Effector memory CD8-positive, alpha-beta T cell (primary cell): Measurements from ENCODE around the gene C6orf47.

Experiments used
- ATAC-seq: fragments of 150-1000 bp; cut with Tn5 transposase; replicated peaks from 2 replicates; pipeline ENCODE4 v1.10.0; 2021; ENCODE audit warnings: mild to moderate bottlenecking, moderate library complexity
- DNase-seq, 3 experiments: peaks; one replicate each; pipeline ENCODE4 v3.0.0; 2021
- H3K27ac Mint-ChIP-seq, 2 donors: one replicate each; pipeline ENCODE4 v1.8.0; 2022; ENCODE audit warnings: mild to moderate bottlenecking in 2 of 2, mixed read lengths in 2 of 2, moderate library complexity in 2 of 2
- H3K27me3 Mint-ChIP-seq, 2 donors: one replicate each; pipeline ENCODE4 v1.8.0; 2022; ENCODE audit warnings: mixed read lengths in 2 of 2
- H3K36me3 Mint-ChIP-seq: one replicate; pipeline ENCODE4 v1.8.0; 2022; ENCODE audit warnings: mild to moderate bottlenecking, moderate library complexity, mixed read lengths; ENCODE audit not compliant: insufficient read depth
- H3K4me1 Mint-ChIP-seq, 2 donors: one replicate each; pipeline ENCODE4 v1.8.0; 2022; ENCODE audit warnings: low read depth in 2 of 2, mixed read lengths in 2 of 2
- H3K4me3 Mint-ChIP-seq, 2 donors: one replicate each; pipeline ENCODE4 v1.8.0; 2022; ENCODE audit warnings: mild to moderate bottlenecking in 2 of 2, mixed read lengths in 2 of 2, moderate library complexity in 2 of 2
- H3K9me3 Mint-ChIP-seq, 2 donors: one replicate each; pipeline ENCODE4 v1.8.0; 2022; ENCODE audit warnings: mixed read lengths in 2 of 2

Gene C6orf47

GRCh38 chr6:31615748-31616147, 44.8 kb downstream of the C6orf47 start:
- H3K4me1 Mint-ChIP-seq = peaks cover 3% of the 10 kb centered on the region in 2 donors
- DNase-seq (no peak), ATAC-seq (no peak)
- H3K27me3 Mint-ChIP-seq = no peaks in the 10 kb centered on the region
- no peaks in the 10 kb centered on the region for H3K9me3 Mint-ChIP-seq
- peak overlapping the region; percentile 1 to 31 for H3K4me3 Mint-ChIP-seq
- peak overlapping the region; percentile 3 to 35 for H3K27ac Mint-ChIP-seq
- H3K36me3 Mint-ChIP-seq = peaks cover 16% of the 10 kb centered on the region

- Mint-ChIP-seq H3K27ac (peak within 1 kb of the TSS; percentile 20 to 35), H3K4me3 (peak within 1 kb of the TSS; percentile 1 to 53), H3K27me3 (no peaks in the 10 kb centered on the region), H3K4me1 (peaks cover 3% of the 10 kb centered on the region in 2 donors), H3K9me3 (no peaks in the 10 kb centered on the region), H3K36me3 (peaks cover 9% of the 10 kb centered on the region)
- ATAC-seq = no peak
- no peak for DNase-seq
Observed at GRCh38 chr6:31614684-31615578, 45.6 kb downstream of the C6orf47 start, which contains the start of gene AIF1. AIF1 (plus strand) TSS chr6:31615234; CDS start chr6:31615330, 96 bp downstream.

GRCh38 chr6:31614075-31614619, 46.4 kb downstream of the C6orf47 start:
- peaks cover 11% of the 10 kb centered on the region for H3K36me3 Mint-ChIP-seq

GRCh38 chr6:31610968-31611367, 49.6 kb downstream of the C6orf47 start:
- Mint-ChIP-seq H3K4me1 (peaks cover 0 to 3% of the 10 kb centered on the region in 2 donors), H3K9me3 (no peaks in the 10 kb centered on the region), H3K36me3 (peaks cover 4% of the 10 kb centered on the region), H3K4me3 (no peak overlapping the region), H3K27ac (no peak overlapping the region), H3K27me3 (no peaks in the 10 kb centered on the region)
- ATAC-seq (no peak), DNase-seq (no peak)

More at GRCh38 chr6:31614075-31614619, 46.4 kb downstream of the C6orf47 start:
- Mint-ChIP-seq H3K27me3 (no peaks in the 10 kb centered on the region), H3K27ac (no peak overlapping the region), H3K4me1 (peaks cover 3% of the 10 kb centered on the region in 2 donors), H3K9me3 (no peaks in the 10 kb centered on the region), H3K4me3 (no peak overlapping the region)
- DNase-seq (no peak), ATAC-seq (no peak)

GRCh38 chr6:31609519-31610406, 50.8 kb downstream of the C6orf47 start:
- Mint-ChIP-seq H3K27ac (no peak overlapping the region), H3K36me3 (peaks cover 4% of the 10 kb centered on the region), H3K4me1 (no peaks in the 10 kb centered on the region), H3K9me3 (no peaks in the 10 kb centered on the region), H3K27me3 (no peaks in the 10 kb centered on the region), H3K4me3 (no peak overlapping the region)
- no peak for ATAC-seq
- no peak for DNase-seq
